ENCODE measurements around the gene OLFML3.
"Not testable (repeated sequence)": the region's sequence is repeated elsewhere in the genome, so short reads cannot be mapped to it uniquely, and the experiment has no call there.

The OLFML3 gene

GRCh38 chr1:113991467-113991997 lies 12.3 kb downstream of the OLFML3 start:
- DNase-seq (ENCODE audit: low read depth): no peak

GRCh38 chr1:113993072-113993471 lies 13.8 kb downstream of the OLFML3 start:
- DNase-seq (ENCODE audit: low read depth): no peak

- no peak for DNase-seq (ENCODE audit: low read depth)
Observed at GRCh38 chr1:113993766-113994165, 14.5 kb downstream of the OLFML3 start.

- no peak for DNase-seq (ENCODE audit: low read depth)
Observed at GRCh38 chr1:113995382-113995781, 16.1 kb downstream of the OLFML3 start.

- no peak for DNase-seq (ENCODE audit: low read depth)
Observed at GRCh38 chr1:113998361-113998760, 19.1 kb downstream of the OLFML3 start.

- DNase-seq (ENCODE audit: low read depth): no peak
Observed at GRCh38 chr1:113999233-113999632, 20.0 kb downstream of the OLFML3 start.

GRCh38 chr1:113999799-114000198 lies 20.5 kb downstream of the OLFML3 start:
- DNase-seq (ENCODE audit: low read depth): no peak

- no peak for DNase-seq (ENCODE audit: low read depth)
Observed at GRCh38 chr1:114000406-114000805, 21.1 kb downstream of the OLFML3 start.

GRCh38 chr1:114002492-114003239 lies 23.4 kb downstream of the OLFML3 start:
- DNase-seq (ENCODE audit: low read depth): no peak

- DNase-seq (ENCODE audit: low read depth): no peak
Observed at GRCh38 chr1:114003431-114003830, 24.2 kb downstream of the OLFML3 start.

GRCh38 chr1:114006825-114007224 lies 27.6 kb downstream of the OLFML3 start:
- DNase-seq (ENCODE audit: low read depth): not testable (repeated sequence)

- DNase-seq (ENCODE audit: low read depth): no peak
Observed at GRCh38 chr1:114008480-114008941, 29.2 kb downstream of the OLFML3 start.

- DNase-seq (ENCODE audit: low read depth): no peak
Observed at GRCh38 chr1:114008993-114009392, 29.7 kb downstream of the OLFML3 start.

- no peak for DNase-seq (ENCODE audit: low read depth)
Observed at GRCh38 chr1:114009393-114009792, 30.1 kb downstream of the OLFML3 start.

- no peak for DNase-seq (ENCODE audit: low read depth)
Observed at GRCh38 chr1:114010433-114011184, 31.3 kb downstream of the OLFML3 start.

- DNase-seq (ENCODE audit: low read depth): no peak
Observed at GRCh38 chr1:114011796-114012195, 32.5 kb downstream of the OLFML3 start.

GRCh38 chr1:114015075-114015474 lies 35.8 kb downstream of the OLFML3 start:
- DNase-seq (ENCODE audit: low read depth): no peak

GRCh38 chr1:114019724-114020123 lies 40.5 kb downstream of the OLFML3 start:
- DNase-seq (ENCODE audit: low read depth): not testable (repeated sequence)

GRCh38 chr1:114021665-114022099 lies 42.4 kb downstream of the OLFML3 start:
- DNase-seq (ENCODE audit: low read depth): no peak

GRCh38 chr1:114022877-114023276 lies 43.6 kb downstream of the OLFML3 start:
- DNase-seq (ENCODE audit: low read depth): no peak

- DNase-seq (ENCODE audit: low read depth): no peak
Observed at GRCh38 chr1:114023377-114023776, 44.1 kb downstream of the OLFML3 start.

- no peak for DNase-seq (ENCODE audit: low read depth)
Observed at GRCh38 chr1:114024049-114024448, 44.8 kb downstream of the OLFML3 start.

Data from activated T-helper 1 cell treated with Interleukin-2 at 50 U/mL for 16 hours (primary cell).